ENCODE data around the gene CELF4.

The CELF4 gene

GRCh38 chr18:37402735-37403099, 162.9 kb downstream of the CELF4 start:
- H3K4me3 ChIP-seq (ENCODE audit: low read length): no peak overlapping the region

GRCh38 chr18:37400802-37401201, 164.8 kb downstream of the CELF4 start:
- no peak overlapping the region for H3K4me3 ChIP-seq (ENCODE audit: low read length)
- no peak for TF ChIP-seq ZNF274 (IDR thresholded peaks at IDR 0.05; ENCODE audit: low read depth, low read length)

More at GRCh38 chr18:37402735-37403099, 162.9 kb downstream of the CELF4 start:
- TF ChIP-seq ZNF274 (IDR thresholded peaks at IDR 0.05; ENCODE audit: low read depth, low read length): no peak

DNA sequence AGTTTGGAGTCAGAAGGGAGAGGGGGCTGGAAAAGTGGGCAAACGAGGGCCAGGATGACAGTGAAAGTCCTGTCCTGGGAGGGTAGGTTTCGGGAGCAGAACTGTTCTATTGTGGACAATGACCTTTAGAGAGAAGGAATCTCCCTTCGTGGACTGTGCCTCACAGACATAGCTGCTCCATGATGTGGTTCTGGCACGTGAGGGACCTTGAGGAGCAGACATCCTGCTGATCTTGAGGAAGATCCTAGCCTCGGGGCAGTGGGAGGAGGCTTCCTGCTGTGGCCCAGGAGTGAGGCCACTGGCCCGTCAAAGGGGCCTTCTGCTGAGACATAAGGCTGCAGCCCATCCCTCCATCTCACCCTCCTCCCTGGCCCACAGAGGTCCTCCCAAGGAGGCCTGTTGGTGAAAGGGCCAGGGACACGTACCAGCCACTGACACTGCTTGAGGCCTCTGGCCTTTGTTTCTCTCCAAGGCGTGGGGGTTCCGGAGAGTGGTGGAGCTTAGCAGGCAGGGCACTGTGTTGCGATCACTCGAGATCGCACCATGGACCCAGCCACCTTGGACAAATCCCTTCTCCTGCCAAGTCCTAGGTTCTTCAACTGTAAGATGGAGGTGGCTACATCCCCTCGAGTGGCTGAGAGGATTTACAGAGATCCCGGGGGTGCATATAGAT, 167.2 kb downstream of the CELF4 start:
- no peak for TF ChIP-seq ZNF274 (IDR thresholded peaks at IDR 0.05; ENCODE audit: low read depth, low read length)
- H3K4me3 ChIP-seq (ENCODE audit: low read length): no peak overlapping the region

DNA sequence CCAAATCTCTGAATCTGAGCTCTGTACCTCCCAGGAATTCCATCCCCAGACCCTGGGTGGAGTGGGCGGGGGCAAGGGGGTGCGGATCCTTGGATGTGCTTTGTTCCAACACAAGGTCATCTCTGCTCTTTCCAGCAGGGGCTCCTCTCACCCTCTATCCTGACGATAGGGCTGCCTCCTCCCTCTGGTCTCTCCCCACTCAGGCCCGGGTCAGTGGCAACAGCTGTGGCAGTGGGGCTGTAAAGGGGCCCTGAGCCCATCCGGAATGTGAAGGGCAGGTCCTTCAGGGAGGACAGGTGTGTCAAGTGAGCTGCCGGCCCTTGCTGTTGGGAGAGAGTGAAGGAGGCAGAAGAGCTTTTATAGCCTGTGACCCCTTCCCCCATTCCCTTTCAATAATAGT, 167.8 kb downstream of the CELF4 start:
- no peak overlapping the region for H3K4me3 ChIP-seq (ENCODE audit: low read length)
- TF ChIP-seq ZNF274 (IDR thresholded peaks at IDR 0.05; ENCODE audit: low read depth, low read length): no peak

DNA sequence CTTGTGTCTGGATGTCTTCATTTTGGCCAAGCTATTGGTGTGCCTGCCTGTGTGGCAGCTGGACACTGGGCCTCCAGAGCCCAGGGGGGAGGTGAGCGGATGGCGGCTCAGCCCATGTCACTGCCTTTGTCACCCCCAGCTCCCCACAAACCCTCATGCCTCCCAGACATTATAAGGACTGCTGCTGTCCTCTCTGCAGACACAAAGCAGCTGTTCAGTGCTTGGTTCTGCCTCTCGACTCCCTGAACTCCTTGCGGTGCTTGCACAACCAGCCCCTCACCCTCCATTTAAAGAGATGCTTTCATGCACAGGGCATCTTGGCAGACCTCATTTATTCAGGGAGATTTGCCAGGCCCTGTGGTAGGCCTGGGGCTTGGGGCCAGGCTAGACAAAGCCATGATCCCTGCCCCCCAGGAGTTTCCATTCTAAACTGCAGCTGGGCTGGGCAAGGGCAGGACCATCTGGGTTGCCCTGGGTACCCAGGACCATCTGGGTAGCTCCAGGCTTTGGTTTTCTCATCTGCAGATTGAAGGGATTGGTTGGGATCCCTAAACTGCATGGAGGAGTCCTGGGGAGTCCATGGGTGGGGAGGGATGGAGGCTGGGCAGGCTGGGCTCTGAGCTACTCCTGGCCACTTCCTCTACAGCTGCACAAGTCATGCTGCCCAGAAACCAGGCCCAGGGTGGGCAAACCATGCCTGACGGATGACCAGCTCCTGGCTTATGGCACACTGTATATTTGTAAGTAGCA, 168.5 kb downstream of the CELF4 start:
- no peak for TF ChIP-seq ZNF274 (IDR thresholded peaks at IDR 0.05; ENCODE audit: low read depth, low read length)
- H3K4me3 ChIP-seq (ENCODE audit: low read length): no peak overlapping the region

DNA sequence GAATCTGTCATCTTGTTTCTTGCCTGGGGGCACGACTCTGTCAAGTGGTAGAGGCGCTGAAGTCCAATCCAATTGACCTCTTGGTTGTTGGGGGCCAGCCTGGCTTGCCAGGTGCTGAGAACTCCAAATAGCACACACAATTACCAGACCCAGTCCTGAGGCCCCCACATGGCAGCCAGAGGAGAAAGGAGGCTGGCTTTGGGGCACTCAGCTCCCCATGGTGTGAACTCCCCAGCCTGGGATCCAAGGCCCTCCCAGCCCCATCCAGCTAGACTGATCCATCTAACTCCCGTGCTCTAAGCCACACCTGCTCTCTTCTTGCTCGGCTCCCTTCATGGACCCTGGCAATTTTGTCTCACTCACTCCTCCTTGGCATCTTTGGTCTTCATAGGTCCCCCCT, 170.0 kb downstream of the CELF4 start:
- no peak for TF ChIP-seq ZNF274 (IDR thresholded peaks at IDR 0.05; ENCODE audit: low read depth, low read length)
- no peak overlapping the region for H3K4me3 ChIP-seq (ENCODE audit: low read length)

- H3K4me3 ChIP-seq (ENCODE audit: low read length): no peak overlapping the region
- no peak for TF ChIP-seq ZNF274 (IDR thresholded peaks at IDR 0.05; ENCODE audit: low read depth, low read length)
These were observed 170.5 kb downstream of the CELF4 start for GRCh38 chr18:37395138-37395537.

DNA sequence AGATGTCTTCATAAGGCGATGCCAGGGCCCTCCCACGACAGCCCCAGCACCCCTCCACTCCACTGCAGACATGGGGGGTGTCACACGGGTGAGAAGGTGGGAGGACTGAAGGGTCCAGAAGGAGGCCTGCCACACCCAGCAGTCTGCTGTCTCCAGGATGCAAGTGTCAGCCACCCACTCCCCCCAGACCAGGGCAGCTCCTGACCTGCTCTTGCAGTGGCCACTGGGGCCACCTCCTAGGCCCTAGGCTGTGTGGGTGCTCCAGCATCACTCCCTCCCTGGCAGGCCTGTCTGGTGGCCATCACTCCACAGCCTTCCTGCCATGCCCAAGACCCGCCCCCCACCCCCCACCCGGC, 171.0 kb downstream of the CELF4 start:
- TF ChIP-seq ZNF274 (IDR thresholded peaks at IDR 0.05; ENCODE audit: low read depth, low read length): no peak
- H3K4me3 ChIP-seq (ENCODE audit: low read length): no peak overlapping the region

GRCh38 chr18:37393945-37394609, 171.5 kb downstream of the CELF4 start:
- H3K4me3 ChIP-seq (ENCODE audit: low read length): no peak overlapping the region
- TF ChIP-seq ZNF274 (IDR thresholded peaks at IDR 0.05; ENCODE audit: low read depth, low read length): no peak

- H3K4me3 ChIP-seq (ENCODE audit: low read length): no peak overlapping the region
- no peak for TF ChIP-seq ZNF274 (IDR thresholded peaks at IDR 0.05; ENCODE audit: low read depth, low read length)
These were observed 172.3 kb downstream of the CELF4 start for GRCh38 chr18:37393221-37393827.

GRCh38 chr18:37392648-37393047, 172.9 kb downstream of the CELF4 start:
- no peak for TF ChIP-seq ZNF274 (IDR thresholded peaks at IDR 0.05; ENCODE audit: low read depth, low read length)
- no peak overlapping the region for H3K4me3 ChIP-seq (ENCODE audit: low read length)

DNA sequence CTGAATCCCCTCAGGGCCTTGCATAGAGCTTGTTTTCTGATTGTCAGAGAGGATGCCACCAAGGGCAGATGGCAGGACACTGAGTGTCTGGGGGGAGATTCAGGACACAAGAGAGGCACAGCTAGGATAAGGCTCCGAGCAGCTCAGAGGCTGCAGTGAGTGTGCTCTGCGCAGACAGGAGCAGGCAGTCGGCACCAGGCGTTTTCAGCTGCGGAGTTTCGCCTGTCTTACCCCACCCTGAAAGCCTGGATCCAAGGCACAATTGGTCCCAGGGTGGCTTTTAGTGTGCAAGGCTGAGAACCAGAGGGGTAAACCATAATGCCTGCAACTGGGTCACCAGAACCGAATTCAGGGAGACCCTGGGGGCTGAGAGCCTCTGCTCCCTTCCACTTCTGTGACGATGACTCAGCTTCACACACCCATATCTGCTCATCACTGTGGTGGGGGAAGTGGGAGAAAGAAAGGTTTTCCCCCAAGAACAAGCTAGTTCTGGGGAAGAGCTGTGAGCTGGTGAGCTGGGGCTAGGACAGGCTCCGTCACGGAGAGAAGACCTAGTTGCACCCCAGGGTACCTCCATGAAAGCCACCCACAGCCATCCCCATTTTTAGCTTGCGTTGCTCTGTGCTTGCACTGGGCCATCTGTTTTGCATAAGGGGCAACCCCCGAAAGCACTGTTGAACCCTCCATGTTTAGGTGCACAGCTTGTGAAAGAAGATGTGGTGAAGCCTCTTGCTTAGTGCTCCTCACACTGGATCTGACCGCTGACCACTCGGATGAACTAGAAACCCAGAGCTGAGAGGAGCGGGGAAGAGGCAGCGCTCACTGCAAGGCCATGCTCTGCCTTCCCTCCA, 173.7 kb downstream of the CELF4 start:
- no peak for TF ChIP-seq ZNF274 (IDR thresholded peaks at IDR 0.05; ENCODE audit: low read depth, low read length)
- H3K4me3 ChIP-seq (ENCODE audit: low read length): no peak overlapping the region

GRCh38 chr18:37391156-37391555, 174.4 kb downstream of the CELF4 start:
- TF ChIP-seq ZNF274 (IDR thresholded peaks at IDR 0.05; ENCODE audit: low read depth, low read length): no peak
- no peak overlapping the region for H3K4me3 ChIP-seq (ENCODE audit: low read length)

GRCh38 chr18:37390687-37391086, 174.9 kb downstream of the CELF4 start:
- no peak for TF ChIP-seq ZNF274 (IDR thresholded peaks at IDR 0.05; ENCODE audit: low read depth, low read length)

More at GRCh38 chr18:37390687-37391086, 174.9 kb downstream of the CELF4 start:
- H3K4me3 ChIP-seq (ENCODE audit: low read length): no peak overlapping the region
